ENCODE measurements around the gene MRPS22.

MRPS22 gene

DNA sequence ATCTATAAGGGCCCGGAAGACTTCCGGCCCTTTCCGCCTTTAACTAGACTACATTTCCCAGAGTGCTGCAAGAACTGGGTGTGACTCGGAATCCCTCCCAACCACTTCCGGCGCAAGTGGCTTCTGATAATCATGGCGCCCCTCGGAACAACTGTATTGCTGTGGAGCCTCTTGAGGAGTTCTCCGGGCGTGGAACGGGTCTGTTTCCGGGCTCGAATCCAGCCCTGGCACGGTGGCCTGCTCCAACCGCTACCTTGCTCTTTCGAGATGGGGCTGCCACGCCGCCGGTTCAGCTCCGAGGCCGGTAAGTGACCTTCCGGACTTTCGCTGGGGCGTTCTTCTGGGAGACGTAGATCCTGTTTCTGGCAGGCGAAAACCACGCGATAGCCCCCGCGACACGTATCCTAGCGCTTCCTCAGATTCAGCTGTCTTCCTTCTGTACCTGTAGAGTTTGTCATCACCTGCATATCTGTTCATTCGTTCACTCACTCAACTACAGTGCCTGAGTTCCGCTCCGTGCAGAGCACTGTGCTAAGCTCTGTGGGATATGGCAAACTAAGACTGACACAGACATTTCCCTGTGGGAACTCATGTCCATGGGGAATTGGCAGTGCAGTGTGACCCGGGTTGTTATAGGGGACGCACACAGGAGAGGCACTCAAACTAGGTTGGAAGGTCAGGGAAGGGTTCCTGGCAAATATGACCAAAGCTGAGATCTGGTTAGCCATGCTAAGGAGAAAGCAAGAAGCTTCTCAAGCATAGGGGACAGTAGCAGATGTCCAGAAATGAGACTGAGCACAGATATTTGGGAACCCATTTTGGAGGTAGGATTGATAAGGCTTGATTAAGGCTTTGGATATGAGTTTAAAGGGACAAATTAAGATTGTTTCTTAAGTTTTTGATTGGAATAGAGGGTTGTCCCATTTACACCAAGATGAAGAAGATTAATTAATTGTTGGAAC is at the start of gene MRPS22:
Gene MRPS22 (plus strand): TSS at position 126 of the 962 bp plus-strand sequence. CDS start 7 bp downstream, at position 133.
- peak; percentile 79 for DNase-seq

DNA sequence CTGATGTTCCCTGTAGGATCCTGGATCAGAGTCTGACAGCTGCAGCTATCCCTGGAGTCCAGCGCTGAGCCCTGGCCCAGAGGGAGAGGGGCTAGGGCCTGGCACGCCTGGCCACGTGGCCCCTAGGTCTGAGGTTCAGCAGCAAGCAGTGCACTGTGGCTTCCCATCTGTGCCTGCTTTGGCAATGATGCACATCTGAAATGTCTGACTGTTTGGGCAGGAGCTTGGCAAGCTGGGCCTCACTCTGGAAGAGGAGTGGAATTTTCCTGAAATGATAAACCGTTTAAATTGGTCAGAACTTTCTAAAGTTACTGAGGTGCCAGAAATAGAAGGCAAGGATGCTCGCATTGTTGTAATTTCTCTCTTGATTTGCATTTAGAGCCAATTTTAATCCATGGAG is 48.8 kb upstream of the MRPS22 start:
- no peak for DNase-seq

DNA sequence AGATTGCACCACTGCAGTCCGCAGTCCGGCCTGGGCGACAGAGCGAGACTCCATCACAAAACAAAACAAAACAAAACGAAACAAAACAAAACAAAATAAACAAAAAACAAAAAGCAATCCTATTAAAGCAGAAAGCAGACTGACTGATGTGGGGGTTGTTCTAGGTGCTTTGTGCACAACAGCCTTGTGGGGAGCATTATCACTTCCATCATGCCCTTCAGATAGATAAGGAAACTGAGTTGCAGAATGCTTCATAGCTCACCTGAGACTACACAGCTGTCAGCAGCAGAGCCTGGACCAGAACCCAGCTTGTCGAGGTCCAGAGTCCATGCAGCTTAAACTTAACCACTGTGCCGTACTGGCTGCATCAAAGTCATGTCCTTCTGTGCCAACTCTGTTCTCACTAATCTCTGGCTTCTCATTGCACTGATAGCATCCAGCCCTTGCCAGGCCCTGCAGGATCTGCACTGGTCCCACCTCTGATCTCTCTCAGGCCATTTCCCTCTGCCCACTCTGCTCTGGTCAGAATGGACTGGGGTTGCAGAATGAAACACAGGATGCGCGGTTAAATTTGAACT is 47.6 kb upstream of the MRPS22 start:
- no peak for DNase-seq

DNA sequence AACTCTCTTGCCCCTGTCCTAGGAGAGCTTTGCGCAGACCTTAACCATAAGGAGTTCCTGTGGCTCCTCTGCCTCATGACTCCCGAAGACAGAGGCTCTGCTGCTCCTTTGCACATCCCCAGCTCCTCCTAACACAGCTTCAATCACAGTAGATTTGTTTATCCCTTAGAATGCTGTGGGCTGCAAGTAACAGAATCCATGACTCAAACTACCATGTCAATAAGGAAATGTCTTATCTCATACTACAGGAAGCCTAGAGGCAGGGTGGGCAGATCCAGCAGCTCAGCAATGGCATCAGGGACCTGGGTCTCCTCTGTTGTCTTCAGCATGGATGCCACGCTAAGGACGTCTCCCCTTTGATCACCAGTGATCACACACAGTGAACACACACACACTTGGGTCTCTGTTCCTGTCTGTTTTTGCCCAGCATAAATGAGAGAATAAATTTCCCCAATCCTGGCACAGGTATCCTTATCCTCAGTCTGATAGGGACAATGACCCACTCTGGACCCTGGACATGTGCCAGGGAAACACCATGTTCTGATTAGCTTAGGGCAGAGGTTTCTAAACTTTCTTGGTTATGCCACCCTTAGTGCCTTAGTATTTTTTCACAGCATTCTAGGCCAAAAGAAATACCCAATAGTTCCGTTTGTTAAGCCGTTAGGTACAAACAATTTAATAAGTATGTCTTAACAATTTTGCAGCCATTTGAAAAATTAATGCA is 46.1 kb upstream of the MRPS22 start:
- DNase-seq: no peak

DNA sequence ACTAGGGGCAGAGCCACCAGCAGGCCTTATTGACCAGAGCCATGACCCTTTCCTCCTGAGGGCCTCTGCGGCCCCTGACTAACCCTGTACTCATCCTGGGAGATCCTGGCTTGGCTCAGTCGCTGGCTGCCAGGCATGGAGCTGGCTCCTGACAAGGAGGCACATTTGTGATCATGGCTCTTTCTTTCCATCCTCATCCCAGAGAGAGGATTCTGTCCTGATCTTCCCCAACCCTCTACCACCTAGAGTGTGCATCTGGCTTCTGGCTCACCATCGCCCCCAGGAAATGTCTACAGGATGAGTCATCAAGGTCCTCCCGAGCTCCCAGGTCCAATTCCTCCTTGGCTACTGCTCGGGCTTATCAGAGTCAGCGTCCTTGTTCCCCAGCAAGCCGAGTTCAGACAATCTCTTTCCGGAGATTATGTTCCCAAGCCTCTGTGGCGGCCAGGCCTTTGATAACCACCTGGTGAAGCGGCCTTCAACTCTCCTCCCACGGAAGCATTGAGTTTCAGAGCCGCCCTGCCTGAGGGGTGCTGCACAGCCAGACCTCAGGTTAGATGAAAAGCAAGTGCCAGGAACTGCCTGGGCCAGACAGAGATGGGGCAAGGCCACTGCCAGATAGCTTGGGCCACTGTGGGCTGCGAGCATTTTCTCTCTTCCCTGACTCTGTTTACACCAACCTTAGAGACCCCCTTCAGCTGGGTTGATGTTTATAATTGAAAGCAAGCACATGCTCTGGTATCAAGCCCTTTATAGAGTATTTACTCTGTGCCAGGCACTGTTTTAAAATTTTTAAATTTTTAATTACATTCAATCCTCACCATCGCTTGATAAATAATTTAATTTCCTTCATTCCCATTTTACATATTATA is 44.3 kb upstream of the MRPS22 start:
- DNase-seq: no peak

DNA sequence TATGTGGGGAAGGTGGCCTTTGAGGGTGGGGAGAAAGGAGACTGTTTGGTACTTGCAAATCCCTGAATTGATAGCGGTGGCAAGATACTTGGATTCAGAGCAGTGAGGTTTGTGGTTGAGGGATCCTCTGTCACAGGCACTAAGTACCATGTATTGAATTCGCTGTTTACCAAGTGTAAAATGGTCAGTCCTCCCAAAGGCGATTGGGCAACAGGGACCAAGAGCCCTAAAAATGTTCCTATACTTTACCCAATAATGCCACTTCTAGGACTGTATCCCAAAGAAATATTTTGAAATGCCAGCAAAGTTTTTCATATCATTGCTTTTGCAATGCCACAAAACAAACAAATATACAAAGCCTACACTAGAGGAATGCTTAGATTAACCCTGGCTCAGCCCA is 43.4 kb upstream of the MRPS22 start:
- DNase-seq: no peak

DNA sequence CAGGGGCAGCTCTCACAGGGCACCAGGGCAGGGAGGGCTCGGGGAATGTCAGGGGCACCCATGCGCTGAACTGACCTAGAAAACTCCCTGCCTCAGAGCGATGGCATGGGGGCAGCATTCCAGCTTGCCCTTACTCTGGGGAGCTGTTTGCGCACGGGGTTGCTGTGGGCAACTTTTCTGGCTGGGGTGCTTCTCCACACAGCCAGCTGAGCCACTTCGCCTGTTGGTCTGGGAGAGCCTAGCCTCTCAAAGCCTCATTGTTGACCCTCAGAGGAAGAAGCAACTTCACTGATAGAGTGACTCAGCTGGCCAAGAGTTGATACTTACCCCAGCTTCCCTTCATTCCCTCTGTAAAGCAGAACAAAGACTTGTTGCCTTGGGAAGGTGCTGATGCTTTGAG is 42.6 kb upstream of the MRPS22 start:
- no peak for DNase-seq

DNA sequence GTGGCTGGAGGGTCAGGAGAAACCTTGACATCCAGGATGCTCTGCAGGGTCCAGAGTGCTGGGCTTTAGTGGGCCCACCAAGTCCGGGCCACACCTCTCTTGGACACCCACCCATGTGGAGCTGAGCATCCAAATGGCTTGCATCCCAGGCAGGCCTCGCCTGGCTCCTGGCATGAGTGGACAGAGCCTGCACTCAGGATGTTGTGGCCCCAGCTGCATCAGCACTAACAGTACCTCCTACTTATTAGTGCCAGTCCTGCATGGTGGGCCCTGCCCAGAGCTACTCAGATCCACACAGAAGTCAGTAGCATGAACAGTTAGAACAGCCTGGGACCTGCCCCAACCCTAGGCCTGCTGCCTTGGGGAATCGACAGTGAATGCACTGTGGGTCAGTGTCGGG is 42.2 kb upstream of the MRPS22 start:
- no peak for DNase-seq

DNA sequence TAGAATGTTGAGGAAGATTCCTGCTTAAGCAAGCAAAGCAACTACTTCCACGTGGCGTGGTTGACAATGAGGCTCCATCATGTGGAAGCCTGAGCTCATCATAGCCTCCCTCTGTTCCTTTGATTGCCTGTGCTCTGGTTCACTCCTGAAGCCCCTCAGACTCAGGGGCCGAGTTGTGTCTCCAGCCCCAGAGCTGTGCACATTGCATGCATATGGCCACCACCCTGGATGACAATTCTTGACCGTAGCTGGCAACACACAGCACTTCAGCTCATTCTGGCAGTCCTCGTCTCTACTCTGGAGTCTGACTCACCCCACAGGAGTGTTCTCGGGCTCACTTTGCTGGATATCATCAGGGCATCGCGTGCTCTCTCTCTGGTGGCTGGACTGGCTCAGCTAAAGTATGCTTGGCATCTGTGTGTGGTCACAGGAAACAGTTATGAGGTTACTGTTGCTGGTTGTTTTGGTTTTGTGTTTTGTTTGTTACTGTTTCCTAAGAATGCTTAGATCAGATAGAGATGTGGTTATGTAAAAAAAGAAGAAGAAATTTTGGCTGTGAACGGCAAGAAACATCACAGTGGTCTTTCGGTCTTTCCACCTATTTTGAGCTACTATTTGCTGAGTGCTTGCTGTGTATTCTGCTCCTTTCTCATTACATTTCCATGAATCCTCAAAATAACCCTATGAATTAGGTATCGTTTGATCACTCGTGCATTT is 41.6 kb upstream of the MRPS22 start:
- no peak for DNase-seq

DNA sequence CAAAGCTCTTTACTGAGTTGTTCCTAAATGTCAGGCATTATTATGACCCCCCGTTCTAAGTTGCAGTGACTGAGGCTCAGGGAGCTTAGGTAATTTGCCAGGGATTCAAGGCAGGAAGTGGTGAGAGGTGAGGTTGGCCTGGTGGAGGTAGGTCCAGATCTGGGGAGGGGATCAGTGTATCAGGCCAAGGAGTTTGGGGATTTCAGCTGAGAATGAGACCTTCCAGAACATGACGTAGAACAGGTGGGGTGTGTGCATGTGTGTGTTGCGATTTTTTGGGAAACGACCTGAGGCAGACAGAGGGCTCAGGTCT is 41.1 kb upstream of the MRPS22 start:
- no peak for DNase-seq

DNA sequence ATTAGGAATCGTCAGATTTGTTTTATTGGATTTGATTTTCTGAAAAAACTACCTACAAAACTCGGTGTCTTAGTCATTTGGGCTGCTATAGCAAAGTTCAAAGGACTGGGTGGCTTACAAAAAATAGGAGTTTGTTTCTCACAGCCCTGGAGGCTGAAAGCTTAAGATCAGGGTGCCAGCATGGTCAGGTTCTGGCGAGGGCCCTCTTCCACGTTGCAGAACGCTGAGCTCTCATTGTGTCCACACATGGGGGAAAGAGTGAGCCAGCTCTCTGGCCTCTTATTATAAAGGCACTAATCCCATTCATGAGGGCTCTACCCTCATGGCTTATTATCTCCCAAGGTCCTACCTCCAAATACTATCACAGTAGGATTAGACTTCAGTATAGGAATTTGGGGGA is 40.6 kb upstream of the MRPS22 start:
- no peak for DNase-seq

DNA sequence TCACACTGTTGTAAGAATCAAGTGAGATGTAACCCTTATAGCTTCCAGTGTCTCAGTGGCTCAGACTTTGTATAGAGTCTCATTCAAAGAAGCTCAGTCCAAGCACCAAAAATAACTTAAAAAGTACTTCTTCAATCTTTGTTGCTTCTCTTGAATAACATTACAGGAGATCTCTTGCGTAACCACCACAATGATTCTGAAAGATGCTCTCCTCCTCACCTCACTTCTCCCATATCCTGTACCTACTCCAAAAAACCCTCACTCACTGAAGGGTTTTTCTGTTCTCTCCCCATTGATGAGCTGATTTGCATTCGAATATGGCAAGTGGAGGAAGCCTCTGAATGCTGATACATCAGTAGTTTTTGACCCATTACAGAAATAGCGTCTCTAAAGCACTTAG is 39.4 kb upstream of the MRPS22 start:
- DNase-seq: no peak

DNA sequence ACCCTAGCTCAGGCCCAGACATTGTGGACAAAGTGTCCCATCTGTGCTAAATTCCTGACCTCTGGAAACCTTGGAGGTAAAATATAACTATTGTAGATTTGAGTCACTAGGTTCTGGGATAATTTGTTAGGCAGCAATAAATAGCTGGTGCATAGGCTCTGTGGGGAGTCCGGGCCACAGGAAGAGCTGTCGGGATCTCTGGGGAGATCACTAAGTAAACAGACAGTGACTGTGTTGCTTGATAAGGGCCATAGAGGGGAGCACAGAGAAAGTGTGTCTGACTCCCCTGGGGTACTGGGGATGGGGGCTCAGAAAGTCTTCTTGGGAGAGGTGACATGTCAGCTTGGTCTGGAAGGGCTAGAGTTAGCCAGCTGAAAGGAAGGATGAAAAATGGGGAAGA is 37.7 kb upstream of the MRPS22 start:
- no peak for DNase-seq

DNA sequence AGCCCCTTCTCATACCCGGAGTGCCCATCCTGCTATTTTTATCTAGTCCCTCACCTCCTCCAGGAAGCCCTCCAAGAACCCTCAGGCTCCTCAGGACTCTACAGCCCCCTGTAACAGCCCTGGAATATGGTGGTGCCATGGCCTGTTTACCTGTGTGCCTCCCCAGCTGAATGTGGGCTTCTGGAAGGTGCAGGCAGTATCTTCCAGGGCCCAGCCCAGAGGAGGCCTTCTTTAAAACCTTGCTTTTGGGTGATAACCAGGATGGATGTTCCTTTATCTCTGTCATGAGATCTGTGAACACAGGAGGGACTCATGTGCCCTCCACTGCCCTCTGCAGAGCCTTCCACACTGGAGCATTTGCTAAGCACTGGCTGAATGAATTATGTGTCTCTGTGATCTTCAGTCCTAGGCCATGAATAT is 36.7 kb upstream of the MRPS22 start:
- no peak for DNase-seq

DNA sequence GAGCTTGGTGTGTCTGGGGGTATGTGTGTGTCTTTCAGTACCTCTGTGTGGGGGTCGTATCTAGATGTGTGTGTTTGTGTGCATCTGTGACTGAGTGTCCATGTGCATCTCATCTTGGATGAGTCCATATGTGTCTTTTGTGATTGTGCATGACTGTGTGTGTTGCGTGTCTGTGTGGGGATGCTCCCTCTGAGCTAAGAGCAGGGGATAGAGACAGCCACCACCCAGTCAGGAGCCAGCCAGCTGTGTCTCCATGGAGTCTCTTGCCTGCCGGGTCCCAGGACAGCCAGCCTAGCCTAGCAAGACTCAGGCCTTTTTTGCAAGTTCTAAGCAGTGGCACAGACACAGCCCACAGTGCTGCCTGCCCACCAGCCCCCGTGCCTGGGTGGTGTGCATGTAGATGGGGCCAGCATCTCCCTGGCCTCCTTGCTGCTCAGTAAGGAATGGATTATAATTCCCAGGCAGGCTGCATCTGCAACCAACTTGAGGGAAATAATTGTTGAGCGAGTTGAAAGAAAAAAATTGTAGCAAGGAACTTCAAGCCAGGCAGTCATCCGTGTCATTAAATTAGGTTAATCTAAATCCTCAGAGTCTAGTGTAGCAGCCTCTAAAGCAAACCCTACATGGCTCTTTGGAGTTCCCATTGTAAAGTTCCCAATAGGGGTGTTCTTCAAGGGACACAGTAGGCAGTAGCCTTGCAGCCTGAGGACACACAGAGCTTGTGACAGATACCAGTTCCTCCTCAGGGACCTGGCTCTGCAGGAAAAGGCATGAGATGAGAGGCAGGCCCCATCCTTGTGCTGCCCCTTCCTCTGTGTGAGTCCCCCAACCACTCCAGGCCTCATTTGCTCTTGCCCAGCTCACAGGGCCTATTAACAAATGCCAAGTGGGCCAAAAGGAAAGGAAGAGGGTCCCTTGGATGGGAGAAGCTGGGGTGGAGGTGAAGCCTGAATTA is 35.9 kb upstream of the MRPS22 start:
- DNase-seq: no peak

DNA sequence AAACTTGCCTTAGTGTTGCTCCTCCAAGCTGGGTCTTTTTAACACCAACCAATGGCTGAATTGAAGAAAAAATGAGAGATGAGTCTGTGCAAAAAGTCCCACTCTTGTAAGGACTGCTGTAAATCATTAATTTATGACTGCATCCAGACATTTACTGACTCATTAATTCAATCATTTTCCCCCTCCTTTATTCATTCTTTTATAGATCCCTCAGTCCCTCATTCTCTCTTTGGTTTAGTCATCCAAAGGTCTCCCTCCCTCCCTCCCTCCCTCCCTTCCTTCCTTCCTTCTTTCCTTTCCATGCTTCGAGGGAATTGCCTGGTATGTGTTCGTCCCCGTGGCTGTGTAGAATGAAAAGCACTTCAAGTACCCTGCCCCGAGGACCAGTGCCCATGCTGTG is 35.3 kb upstream of the MRPS22 start:
- no peak for DNase-seq

DNA sequence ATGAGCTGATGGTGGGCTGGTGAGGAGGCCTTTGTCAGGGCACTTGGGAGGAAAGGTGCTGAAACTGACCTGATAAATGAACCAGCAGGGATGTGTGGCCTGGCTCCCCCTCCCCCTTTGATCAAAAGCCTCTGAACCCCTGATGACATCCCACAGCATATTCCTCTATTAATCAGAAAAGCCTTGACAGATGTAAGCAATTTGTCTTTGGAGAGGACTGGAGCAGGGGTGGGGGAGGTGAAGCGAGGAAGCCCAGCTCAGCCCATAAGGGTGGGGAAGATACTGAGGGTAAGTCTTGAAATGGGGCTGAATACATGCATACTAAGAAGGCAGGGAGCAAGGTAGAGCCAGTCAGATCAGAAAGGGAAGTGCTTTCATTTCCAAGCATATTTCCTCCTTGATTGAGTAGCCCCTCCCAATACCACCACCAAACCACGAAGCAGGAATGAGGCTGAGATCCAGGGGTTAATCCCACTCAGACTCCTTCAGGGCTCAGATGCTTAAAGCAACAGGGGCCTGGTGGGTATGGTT is 34.7 kb upstream of the MRPS22 start:
- DNase-seq: no peak

DNA sequence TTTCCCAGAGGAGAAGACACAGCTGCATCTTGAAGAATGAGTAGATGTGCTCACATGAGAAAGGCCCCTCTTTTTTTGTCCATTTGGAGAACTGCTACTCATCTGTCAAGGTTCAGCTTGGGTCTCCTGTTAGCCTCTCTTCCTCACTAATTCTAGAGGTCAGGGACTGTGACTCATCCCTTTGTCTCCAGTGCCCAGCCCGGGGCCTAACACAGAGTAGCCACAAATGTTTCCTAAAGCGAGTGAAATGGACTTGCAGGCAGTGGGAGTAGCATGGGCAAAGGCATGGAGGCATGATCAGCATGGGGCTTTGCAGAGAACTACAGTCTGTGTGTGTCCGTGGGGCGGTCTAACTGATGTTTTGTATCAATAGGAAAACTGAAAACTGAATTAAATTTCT is 33.9 kb upstream of the MRPS22 start:
- no peak for DNase-seq

DNA sequence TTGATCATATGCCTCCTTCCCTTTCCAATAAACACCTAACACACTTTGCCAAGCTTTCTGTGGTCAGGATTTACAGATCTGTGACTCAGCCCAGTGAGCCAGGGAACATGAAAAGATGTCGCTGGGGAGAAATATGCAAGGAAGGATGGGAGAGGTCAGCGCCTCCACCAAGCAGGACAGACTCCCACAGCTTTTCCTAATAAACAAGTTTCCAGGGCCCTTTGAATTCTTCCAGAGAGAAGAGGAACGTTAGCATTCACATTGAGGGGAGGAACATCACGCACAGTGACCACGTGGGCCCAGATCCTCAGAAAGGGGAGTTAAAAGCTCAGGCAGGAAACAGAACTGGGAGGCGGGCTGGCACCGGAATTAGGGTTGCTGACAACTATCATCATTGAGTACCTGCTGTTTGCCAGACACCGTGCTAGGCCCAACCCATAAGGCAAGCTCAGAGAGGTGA is 33.3 kb upstream of the MRPS22 start:
- no peak for DNase-seq

DNA sequence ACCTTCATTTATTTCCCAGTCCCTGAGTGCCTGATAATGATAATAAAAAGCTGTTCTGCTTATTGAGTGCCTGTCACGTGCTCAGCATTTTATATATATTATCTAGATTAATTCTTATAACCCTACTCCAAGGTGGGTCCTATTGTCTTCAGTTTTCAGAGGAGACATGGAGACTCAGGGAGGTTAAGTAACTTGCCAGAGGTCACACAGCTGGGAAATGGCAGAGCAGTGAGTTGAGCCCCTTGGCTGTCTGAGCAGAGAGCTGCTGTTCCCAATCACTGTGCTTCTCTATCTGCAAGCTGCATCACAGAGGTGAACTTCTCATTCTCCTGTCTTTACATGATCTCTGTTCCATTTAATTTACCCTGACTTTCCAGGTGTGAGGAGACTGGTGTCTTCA is 32.3 kb upstream of the MRPS22 start:
- no peak for DNase-seq

DNA sequence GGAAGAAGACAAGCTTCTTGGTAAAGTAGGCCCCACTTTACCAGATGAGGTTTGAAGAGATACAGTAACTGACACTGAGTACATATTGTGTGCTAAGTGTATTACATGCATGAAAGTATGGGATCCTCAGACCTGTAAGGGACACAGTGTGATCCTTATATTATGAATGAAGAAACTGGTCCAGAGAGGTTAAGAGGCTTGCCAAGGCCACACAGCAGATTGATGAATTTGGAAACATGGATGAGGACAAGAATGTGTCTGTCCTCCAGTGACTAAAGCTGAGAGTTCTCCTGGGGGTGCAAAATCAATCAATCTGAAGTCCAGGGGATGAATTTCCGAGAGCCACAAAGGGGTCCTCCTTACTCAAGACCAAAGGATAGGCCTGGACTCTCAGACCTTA is 31.4 kb upstream of the MRPS22 start:
- DNase-seq: no peak

Measured in activated gamma-delta T cell treated with Interleukin-2 at 50 U/mL for 16 hours (primary cell).